ENCODE measurements around the gene ANKRD44.

ANKRD44 gene

DNA sequence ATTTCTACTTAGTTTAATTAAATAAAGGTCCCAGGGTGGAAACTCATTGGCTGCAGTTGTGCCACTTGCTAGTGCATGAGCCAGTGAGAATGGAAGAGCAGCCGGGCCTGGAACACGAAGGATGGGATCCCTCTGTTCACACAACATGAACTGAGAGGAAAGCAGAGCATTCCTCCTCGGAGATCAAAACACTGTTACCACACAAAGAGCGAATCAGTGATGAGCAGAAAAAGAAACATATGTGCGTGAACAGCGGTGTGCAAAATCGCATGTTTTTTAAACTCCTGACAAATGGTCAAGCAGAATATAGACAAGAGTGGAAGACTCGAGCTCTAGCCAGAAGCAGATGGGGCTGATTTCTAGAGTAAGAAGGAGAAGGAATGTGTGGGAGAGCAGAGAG is 28.4 kb upstream of the ANKRD44 start:
- no peak for DNase-seq (ENCODE audit: low read depth)
- no peak overlapping the region for H3K4me3 ChIP-seq (ENCODE audit: low read length)
- TF ChIP-seq, protein P1, sequence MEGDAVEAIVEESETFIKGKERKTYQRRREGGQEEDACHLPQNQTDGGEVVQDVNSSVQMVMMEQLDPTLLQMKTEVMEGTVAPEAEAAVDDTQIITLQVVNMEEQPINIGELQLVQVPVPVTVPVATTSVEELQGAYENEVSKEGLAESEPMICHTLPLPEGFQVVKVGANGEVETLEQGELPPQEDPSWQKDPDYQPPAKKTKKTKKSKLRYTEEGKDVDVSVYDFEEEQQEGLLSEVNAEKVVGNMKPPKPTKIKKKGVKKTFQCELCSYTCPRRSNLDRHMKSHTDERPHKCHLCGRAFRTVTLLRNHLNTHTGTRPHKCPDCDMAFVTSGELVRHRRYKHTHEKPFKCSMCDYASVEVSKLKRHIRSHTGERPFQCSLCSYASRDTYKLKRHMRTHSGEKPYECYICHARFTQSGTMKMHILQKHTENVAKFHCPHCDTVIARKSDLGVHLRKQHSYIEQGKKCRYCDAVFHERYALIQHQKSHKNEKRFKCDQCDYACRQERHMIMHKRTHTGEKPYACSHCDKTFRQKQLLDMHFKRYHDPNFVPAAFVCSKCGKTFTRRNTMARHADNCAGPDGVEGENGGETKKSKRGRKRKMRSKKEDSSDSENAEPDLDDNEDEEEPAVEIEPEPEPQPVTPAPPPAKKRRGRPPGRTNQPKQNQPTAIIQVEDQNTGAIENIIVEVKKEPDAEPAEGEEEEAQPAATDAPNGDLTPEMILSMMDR (conservative IDR thresholded peaks at IDR 0.05; ENCODE audit: low read depth, low read length) = no peak

DNA sequence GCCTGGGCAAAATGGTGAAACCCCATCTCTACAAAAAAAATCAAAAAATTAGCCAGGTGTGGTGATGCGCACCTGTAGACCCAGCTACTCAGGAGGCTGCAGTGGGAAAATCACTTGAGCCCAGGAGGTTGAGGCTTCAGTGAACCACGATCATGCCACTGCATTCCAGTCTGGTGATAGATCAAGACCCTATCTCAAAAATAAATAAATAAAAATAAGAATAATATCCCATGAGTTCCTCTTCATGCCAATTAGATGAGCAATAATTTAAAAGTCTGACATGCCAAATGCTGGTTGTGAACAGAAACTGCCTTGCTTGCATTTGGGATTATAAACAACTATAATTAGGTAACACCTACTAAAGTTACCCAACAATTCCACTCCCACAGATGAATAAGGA is 22.1 kb upstream of the ANKRD44 start:
- DNase-seq (ENCODE audit: low read depth) = no peak
- TF ChIP-seq, protein P1 (conservative IDR thresholded peaks at IDR 0.05; ENCODE audit: low read depth, low read length) = no peak

DNA sequence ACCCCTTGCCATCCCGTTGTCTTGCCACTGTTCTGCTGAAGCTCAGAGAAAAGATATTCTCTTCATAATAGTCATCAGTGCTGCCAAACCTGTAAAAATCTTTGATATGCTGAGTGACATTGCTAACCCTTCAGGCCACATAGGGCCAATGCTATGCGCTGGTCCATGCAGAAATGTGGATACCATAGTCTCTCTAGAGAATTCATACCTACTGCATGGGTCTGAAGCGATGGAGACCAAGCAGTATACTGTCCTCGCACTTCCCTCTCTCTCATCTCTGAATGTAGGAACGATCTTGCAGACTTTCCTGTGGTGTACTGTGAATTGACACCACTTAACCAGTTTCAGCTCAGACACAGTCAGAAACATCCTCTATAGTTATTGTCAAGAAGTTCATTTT is 17.9 kb upstream of the ANKRD44 start:
- no peak overlapping the region for H3K4me3 ChIP-seq (ENCODE audit: low read length)
- TF ChIP-seq, protein P1 (conservative IDR thresholded peaks at IDR 0.05; ENCODE audit: low read depth, low read length) = no peak
- no peak for DNase-seq (ENCODE audit: low read depth)

More for the DNA sequence above, 22.1 kb upstream of the ANKRD44 start:
- H3K4me3 ChIP-seq (ENCODE audit: low read length) = no peak overlapping the region

DNA sequence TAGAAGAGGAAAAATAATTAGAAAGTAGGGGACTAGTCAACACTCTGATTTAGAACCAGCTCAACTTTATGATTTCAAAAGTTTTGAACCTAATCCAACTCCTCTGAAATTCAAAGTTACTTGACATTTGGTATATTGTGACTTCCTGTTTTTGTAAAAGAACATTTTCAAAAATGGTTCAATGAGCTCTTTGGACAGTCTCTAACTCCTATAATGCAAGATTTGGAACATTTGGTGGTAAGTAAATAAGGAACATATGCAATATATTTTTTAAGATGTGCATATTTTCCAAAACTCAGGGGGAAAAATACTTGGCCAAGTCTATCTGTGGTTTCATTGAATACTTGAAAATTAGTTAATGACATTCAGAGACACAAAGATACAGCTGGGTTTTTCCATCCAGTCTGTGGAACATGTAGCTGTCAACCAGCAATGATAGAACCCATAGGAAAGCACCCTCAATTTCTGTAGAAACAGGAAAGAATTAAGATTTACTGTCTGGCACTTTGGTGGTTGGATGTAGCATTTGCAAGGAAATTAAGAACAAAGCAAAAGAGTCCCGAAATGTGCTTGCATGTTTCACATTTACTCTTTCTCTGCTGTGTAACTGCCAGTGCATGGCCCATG is 17.0 kb upstream of the ANKRD44 start:
- TF ChIP-seq, protein P1 (conservative IDR thresholded peaks at IDR 0.05; ENCODE audit: low read depth, low read length) = no peak
- no peak for DNase-seq (ENCODE audit: low read depth)
- no peak overlapping the region for H3K4me3 ChIP-seq (ENCODE audit: low read length)

- no peak for DNase-seq (ENCODE audit: low read depth)
- TF ChIP-seq, protein P1 (conservative IDR thresholded peaks at IDR 0.05; ENCODE audit: low read depth, low read length) = no peak
- H3K4me3 ChIP-seq (ENCODE audit: low read length) = no peak overlapping the region
Observed at GRCh38 chr2:197327073-197327471, 16.5 kb upstream of the ANKRD44 start.

- no peak for DNase-seq (ENCODE audit: low read depth)
- TF ChIP-seq, protein P1 (conservative IDR thresholded peaks at IDR 0.05; ENCODE audit: low read depth, low read length) = no peak
- H3K4me3 ChIP-seq (ENCODE audit: low read length) = no peak overlapping the region
Observed at GRCh38 chr2:197324801-197325200, 14.2 kb upstream of the ANKRD44 start.

All from retinal pigment epithelial cell (primary cell).